Activated T-helper 9 cell treated with anti-CD3 and anti-CD28 coated beads, Interleukin-2, amount 50 U/mL, for 16 hours (primary cell): ENCODE data around the gene KIN.
"Not testable (repeated sequence)": the region's sequence is repeated elsewhere in the genome, so short reads cannot be mapped to it uniquely, and the experiment has no call there.

Experiments
- DNase-seq: peaks from one replicate; pipeline ENCODE4 v3.0.0-alpha.2; 2020; ENCODE audit warnings: low read depth

Gene KIN

DNA sequence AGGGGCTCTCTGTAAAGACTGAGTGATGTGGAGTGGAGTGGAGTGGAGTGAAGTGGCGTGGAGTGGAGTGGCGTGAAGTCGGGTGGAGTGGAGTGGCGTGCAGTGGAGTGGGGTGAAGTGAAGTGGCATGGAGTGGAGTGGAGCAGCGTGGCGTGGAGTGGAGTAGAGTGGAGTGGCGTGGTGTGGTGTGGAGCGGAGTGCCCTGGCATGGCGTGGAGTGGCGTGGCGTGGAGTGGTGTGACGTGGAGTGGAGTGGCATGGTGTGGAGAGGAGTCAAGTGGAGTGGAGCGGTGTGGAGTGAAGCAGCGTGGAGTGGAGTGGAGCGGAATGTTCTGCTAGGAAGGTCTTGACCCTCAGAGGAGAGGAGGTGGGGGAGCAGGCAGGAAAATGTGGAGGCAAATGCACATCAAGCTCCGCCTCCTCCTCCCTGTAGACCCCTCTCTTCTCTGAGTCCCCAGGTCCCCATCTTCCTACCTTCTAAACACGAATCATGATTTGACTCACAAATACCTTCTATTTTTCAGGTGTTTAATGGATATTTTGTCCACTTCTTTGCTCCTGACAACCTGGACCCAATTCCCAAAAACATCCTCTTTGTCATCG, 64.8 kb downstream of the KIN start:
- DNase-seq, result no peak

DNA sequence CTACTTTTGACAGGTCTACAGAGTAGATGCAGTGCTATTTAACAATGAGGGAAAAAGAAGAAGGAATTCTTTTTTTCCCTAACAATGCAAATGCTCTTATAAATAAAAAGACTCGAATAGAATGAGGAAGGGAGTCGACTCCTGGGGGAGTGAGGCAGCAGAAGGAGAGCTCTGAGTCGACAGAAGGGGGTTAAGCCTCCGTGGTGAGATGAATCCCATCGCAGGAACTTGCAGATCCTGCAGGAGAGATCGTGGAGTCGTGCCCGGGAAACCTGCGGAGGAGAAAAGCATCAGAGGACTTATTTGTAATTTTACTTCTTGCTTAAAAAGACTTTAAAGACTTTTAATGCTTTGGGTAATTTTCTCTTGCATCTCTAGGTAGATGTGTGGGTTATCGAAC, 67.3 kb downstream of the KIN start:
- no peak for DNase-seq

DNA sequence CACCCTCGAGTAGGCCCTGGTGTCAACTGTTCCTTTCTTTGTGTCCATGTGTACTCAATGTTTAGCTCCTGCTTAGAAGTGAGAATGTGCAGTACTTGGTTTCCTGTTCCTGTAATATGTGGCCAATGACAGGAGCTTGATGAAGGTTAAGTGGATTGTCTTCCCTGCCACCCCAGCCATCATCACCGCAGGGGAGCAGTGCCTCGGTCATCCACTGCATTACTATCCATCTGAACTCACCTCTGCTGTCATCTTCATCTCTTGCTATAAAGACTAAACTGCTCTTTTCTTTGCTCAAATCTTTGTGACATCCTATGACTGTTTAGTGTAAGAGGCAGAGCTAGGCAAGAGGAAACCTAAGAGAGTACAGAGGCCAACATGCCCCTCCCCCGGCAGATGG, 69.1 kb downstream of the KIN start:
- DNase-seq, result no peak

DNA sequence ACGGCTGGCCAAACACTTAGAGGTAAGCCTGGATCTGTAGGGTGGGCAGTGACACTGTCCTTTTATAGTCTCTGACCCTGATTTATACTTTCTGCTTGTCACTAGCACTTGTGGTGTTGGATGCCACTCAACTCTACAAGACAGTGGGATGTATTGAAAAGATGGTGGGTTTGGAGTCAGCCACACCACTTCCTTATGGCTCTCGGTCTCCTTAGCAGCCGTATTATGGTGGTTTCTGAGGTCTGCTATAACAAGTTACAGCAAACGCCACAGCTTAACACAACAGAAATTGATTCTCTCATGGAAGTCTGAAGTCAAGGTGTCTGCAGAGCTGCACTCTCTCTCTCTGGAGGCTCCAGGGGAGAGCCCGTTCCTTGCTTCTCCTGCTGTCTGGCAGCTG, 70.0 kb downstream of the KIN start:
- no peak for DNase-seq

DNA sequence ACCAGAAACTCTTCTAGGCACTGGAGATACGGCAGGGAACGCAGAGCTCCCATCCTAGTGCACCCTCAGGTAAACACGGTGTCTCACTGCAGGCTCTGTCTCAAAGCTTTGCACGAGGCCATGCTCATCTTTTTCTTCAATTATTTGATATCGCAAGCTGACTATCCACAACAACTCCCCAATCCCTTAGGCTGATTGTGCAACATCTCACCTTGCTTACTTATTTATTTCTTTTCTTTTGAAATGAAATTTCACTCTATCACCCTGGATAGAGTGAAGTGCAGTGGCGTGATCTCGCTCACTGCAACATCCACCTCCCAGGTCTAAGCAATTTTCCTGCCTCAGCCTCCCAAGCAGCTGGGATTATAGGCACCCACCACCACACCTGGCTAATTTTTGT, 72.3 kb downstream of the KIN start:
- DNase-seq, result no peak

DNA sequence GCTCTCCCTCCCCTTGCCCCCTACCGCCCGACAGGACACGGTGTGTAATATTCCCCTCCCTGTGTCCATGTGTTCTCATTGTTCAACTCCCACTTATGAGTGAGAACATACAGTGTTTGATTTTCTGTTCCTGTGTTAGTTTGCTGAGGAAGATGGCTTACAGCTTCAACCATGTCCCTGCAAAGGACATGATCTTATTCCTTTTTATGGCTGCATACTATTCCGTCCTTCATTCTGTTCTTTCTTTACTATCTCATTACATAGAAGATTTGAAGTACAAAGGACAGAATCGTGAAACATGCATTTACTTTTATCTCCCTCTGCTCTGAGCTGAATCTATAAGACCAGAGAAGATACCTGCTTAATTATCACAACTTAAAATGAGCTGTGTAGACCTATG, 76.7 kb downstream of the KIN start:
- not testable (repeated sequence) for DNase-seq

DNA sequence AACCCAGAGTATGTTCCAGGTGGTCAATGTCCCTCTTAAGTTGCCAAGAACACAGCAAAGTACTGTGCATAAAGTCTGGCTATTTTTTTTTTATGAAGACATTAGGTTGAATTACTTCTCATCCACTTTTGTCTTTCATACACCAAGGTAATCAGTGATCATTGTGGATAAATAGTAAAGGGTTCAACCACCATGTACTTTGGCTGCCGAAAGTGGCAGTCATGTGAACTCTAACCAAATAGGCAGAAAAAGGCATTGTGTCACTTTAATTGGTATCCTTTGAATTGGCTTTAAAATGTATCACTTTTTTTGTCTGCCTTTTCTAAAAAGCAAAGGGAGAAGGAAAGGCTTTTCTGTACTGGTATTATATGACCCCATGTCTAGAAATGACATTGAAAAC, 77.3 kb downstream of the KIN start:
- DNase-seq, result no peak

DNA sequence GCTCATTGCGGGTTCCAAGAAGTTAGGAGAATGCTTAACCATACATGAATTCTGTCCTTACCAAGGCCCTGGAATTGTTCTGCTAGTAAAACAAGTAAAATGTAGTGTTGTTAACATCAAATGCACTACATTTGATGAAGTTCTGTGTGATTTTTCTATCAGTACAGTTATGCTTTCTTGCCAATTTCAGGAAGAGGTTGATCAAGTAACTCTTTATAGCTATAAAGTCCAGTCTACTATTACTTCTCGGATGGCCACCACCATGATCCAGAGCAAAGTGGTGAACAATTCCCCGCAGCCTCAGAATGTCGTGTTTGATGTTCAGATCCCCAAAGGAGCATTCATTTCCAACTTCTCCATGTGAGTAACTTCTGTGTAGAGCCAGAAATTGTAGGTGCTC, 79.0 kb downstream of the KIN start:
- no peak for DNase-seq

DNA sequence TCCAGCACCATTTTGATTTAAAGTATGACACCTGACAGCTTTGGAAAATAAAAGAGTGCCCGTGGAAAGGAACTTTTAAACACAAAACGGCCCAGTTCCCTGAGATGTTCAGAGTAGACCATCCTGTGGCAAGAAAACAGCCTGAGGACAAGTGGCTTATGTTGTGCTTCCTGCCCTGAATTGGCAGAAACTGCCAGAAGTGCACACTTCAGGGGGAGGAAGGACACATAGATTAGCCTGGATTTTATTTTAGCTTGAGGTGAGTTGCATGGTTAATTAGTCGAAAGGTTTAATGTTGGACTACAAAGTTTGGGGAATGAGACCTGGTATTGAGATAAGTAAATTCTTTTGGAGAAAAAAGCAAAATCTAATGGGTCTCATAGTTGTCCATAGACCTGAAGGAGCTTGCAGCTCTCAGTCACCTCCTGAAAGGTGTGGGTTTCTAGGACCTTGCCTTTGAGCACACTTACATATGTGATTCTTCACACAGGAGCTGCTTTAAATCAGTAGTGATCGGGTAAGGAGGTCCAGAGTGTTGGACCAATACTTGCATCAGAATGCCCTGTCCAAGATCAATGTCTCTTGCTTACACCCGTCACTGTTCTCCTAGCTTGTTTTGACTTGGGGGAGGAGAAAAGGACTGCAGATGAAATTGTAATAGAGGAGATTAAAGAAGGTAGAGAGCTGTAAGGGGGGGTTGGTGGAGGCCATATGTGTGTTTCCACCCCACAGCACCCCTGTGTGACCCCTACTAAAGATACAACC, 79.8 kb downstream of the KIN start:
- no peak for DNase-seq

DNA sequence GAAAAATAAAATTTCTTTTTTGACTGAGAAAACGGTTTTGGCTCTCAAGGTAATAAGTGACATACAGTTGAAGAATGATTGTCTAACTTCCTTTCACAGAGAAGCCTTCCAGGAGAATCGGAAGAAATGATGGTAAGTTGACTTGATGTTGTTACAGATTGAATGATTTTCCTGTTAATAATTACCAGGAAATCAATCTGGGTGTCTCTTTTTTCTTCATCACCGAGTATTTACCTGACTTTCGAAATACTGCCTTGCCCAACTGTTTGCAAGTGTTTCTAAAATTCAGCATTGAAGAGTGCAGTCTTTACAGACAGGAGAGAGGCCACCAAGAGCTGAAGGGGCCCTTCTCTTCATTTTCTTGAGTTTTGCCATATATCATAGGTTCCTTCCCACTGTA, 80.7 kb downstream of the KIN start:
- DNase-seq, result no peak

DNA sequence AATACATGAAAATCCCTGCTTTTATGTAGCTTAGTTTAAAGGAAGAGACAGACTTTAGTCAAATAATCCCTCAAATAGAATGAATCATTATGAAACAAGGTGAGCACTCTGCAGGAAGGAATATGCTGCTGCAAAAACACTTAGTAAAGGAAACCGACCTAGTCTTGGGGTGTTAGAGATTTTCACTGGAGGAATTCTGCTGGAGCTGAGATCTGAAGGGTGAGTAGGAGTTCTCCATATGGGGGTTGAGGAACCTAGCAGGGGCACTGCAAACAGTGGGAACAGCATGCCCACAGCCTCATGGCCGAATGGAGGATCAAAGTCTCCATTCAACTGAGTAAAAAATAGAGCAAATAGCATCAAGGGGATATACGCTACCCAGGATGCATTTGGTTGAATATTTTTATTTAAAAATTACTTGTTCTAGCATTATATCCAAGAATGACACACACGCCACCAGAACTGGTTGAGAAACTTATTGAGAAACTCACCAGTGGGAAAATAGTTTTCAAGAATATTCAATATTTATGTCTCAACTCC, 81.2 kb downstream of the KIN start:
- no peak for DNase-seq

DNA sequence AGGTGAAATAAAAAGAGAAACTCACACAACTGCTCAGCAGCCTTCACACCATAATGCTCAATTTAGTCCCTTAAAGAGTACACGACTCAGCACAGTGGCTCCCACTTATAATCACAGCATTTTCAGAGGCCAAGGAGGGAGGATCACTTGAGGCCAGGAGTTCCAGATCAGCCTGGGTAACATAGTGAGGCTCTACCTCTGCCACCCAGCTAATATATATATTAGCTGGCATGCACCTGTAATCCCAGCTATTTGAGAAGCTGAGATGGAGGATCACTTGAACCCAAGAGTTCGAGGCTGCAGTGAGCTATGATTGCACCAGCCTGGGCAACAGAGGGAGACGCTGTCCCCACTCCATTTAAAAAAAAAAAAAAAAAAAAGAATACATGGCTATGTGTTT, 82.5 kb downstream of the KIN start:
- DNase-seq, result no peak

DNA sequence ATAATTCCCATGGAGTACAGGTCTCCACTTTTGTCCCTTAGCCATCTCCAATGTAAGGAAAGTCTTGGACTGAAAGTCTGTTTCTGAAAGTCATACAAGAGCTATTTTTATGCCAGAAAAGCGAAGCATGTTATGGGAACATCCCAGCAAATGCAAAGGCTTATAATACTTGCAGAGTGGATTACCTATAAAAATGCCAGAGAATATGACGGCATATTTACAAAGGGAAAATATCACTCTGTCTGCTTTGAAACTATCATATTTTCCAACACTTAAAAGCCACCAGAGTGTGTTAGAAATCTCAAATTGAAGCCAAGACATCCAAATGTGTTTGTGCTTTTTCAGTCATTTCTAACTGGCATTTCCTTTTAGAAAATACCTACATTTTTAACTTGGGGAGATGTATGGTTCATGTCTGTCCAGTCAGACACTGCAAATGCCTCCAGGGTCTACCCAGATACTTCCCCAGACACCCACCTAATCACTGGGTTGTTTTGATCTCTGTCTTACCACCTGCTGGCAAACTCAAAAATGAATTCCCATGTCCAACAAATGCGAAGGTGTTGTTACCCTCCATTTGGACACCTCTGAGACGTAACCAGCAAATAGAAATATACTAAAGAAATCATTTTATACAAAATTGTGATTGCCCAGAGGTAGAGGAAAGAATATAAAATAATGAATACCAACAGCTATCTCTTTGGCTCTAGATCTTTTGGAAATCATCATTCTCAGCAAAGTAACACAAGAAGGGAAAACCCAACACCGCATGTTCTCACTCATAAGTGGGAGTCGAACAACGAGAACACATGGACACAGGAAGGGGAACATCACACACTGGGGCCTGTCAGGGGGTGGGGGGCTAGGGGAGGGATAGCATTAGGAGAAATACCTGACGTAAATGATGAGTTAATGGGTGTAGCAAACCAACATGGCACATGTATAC, 83.4 kb downstream of the KIN start:
- no peak for DNase-seq

DNA sequence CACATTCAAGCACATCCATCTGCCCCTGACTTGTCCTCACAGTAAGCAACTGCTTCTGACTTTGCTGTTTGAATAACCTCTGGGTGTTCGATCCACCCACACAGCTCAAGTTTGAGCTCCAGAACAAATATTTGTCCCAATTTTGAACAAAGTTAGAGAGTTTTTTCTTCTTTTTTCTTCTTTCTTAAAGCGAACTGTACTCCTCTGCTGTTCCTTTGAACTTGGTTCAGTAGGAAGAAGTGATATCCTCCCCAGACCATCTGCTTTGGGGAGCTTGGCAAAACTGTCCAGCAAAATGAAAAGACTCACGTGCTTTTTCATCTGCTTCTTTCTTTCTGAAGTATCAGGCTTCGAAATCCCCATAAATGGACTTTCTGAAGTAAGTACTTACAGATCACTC, 84.7 kb downstream of the KIN start, which contains the start of gene ITIH2:
Gene ITIH2, plus strand, starts transcription at position 177 of the 400 bp plus-strand sequence. Its CDS starts 119 bp downstream, at position 296.
- no peak for DNase-seq

DNA sequence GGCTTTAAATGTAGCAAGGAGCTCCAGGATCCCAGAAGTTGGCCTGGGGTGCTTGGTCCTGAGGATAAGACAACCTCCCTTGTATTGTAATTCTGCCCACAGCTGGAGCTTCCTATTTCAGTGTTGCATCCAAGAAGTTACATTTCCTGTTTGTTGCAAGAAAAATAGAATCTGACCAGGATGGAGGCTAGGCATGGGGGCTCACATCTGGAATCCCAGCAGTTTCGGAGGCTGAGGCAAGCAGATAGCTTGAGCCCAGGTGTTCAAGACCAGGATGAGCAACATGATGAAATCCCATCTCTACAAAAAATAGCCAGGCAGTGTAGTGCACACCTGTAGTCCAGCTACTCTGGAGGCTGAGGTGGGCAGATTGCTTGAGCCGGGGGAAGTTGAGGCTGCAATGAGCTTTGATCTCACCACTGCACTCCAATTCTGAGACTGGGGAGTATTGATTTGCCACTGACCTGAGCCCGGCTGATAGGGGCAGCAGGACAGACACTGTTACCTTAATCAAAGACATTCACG, 85.4 kb downstream of the KIN start:
- DNase-seq, result no peak

DNA sequence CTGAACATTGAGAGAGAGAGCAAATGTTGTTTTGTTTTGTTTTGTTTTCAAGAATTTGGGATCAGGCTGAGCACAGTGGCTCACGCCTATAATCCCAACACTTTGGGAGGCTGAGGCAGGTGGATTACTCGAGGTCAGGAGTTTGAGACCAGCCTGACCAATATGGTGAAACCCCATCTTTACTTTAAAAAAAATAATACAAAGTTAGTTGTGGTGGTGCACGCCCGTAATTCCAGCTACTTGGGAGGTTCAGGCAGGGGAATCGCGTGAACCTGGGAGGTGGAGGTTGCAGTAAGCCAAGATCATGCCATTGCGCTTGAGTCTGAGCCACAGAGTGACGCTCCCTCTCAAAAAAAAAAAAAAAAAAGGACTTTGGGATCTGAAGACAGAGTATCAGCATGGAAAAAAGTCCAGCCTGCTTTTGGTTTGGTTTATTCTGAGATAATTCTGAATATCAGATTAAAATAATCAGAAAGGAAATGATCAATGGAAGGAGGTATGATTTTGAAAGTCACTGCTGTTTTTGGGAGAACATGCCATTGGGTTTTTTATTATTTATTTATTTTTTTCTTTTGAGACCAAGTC, 86.5 kb downstream of the KIN start:
- no peak for DNase-seq
